SU-DHL-6 (cell line): ENCODE measurements around the gene HOXD4.

Source experiments
- H2AFZ ChIP-seq: fragments of 200-600 bp; sonication (generic); 2 replicates; pipeline ENCODE4 v1.6.1; 2014; ENCODE audit warnings: low read depth, mild to moderate bottlenecking, moderate library complexity, mixed read lengths, antibody characterized with exemption, low read length; ENCODE audit not compliant: severe bottlenecking
- H3F3A ChIP-seq: fragments of 200-600 bp; shearing (Covaris generic); 2 replicates; pipeline ENCODE4 v1.6.0; 2016; ENCODE audit warnings: antibody characterized with exemption, mild to moderate bottlenecking; ENCODE audit not compliant: insufficient read depth
- H3K27ac ChIP-seq: fragments of 200-600 bp; sonication (generic); 2 replicates; pipeline ENCODE4 v1.5.1; 2016; ENCODE audit warnings: low read depth, mild to moderate bottlenecking, low read length, moderate library complexity, mixed read lengths
- H3K27me3 ChIP-seq: fragments of 200-600 bp; sonication (generic), shearing (Covaris generic); 2 replicates; pipeline ENCODE4 v1.6.0; 2014; ENCODE audit warnings: mild to moderate bottlenecking, low read length
- H3K36me3 ChIP-seq: fragments of 200-600 bp; sonication (generic); 2 replicates; pipeline ENCODE4 v1.6.1; 2014; ENCODE audit warnings: mild to moderate bottlenecking, low read length, mixed read lengths
- H3K4me2 ChIP-seq: fragments of 300-600, 200-600 bp; shearing (Covaris generic), sonication (generic); 2 replicates; pipeline ENCODE4 v1.6.0; 2014; ENCODE audit warnings: low read length, low read depth, mild to moderate bottlenecking; ENCODE audit not compliant: poor library complexity, severe bottlenecking
- H3K4me3 ChIP-seq: fragments of 200-600 bp; sonication (generic); 2 replicates; pipeline ENCODE4 v1.5.1; 2014; ENCODE audit warnings: antibody characterized with exemption, low read length, mild to moderate bottlenecking, mixed read lengths; ENCODE audit not compliant: insufficient read depth, poor library complexity, severe bottlenecking
- H3K79me2 ChIP-seq: fragments of 200-600 bp; sonication (generic); 2 replicates; pipeline ENCODE4 v1.6.1; 2014; ENCODE audit warnings: mild to moderate bottlenecking, low read length, moderate library complexity; ENCODE audit not compliant: insufficient read depth
- H3K9ac ChIP-seq: fragments of 200-600 bp; sonication (generic); 2 replicates; pipeline ENCODE4 v1.7.0; 2014; ENCODE audit warnings: mild to moderate bottlenecking, low read length
- H3K9me2 ChIP-seq: fragments of 200-600 bp; sonication (generic); replicated peaks from 2 replicates; pipeline ENCODE4 v1.6.1; 2014; ENCODE audit warnings: low read length; ENCODE audit not compliant: insufficient read depth
- H3K9me3 ChIP-seq: fragments of 200-600 bp; sonication (generic); 2 replicates; pipeline ENCODE4 v1.6.1; 2014; ENCODE audit warnings: low read length, mixed read lengths; ENCODE audit not compliant: insufficient read depth
- H4K20me1 ChIP-seq: fragments of 200-600 bp; sonication (generic); 2 replicates; pipeline ENCODE4 v1.6.1; 2014; ENCODE audit warnings: low read depth, mild to moderate bottlenecking, antibody characterized with exemption, low read length, moderate library complexity, mixed read lengths
- EZH2phosphoT487 ChIP-seq: fragments of 200-600 bp; sonication (generic), shearing (Covaris generic); conservative IDR thresholded peaks from 2 replicates; pipeline ENCODE4 v1.6.1; 2018; ENCODE audit warnings: mild to moderate bottlenecking, antibody characterized with exemption, low read length, moderate library complexity, mixed read lengths
- TF ChIP-seq, protein P1 (sequence below): fragments of 200-600 bp; sonication (generic); IDR thresholded peaks from one replicate; pipeline ENCODE4 v1.5.1; 2017; ENCODE audit warnings: antibody characterized with exemption, mild to moderate bottlenecking, low read length, moderate library complexity; ENCODE audit not compliant: insufficient read depth, poor library complexity, severe bottlenecking

The HOXD4 gene

DNA sequence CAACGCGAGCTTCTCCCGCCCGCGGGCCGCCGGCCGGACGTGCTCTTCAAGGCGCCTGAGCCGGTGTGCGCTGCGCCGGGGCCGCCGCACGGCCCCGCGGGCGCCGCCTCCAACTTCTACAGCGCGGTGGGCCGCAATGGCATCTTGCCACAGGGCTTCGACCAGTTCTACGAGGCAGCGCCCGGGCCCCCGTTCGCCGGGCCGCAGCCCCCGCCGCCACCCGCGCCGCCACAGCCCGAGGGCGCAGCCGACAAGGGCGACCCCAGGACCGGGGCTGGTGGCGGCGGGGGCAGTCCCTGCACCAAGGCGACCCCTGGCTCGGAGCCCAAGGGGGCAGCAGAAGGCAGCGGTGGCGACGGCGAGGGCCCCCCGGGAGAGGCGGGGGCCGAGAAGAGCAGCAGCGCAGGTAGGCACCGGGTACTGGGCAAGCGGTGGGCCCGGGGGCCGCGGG lies 43.6 kb upstream of the HOXD4 start:
- no peak overlapping the region for H2AFZ ChIP-seq
- no peak overlapping the region for H3K27ac ChIP-seq
- no peak overlapping the region for H3K9ac ChIP-seq
- H3K9me3 ChIP-seq: no peaks in the 10 kb centered on the region
- no peaks in the 10 kb centered on the region for H3K79me2 ChIP-seq
- H3F3A ChIP-seq: no peaks in the 10 kb centered on the region
- H3K4me3 ChIP-seq: no peak overlapping the region
- no peak overlapping the region for H3K4me2 ChIP-seq
- H3K9me2 ChIP-seq: no peaks in the 10 kb centered on the region
- no peaks in the 10 kb centered on the region for H4K20me1 ChIP-seq
- no peaks in the 10 kb centered on the region for H3K27me3 ChIP-seq
- TF ChIP-seq EZH2phosphoT487: no peak
- TF ChIP-seq, protein P1, sequence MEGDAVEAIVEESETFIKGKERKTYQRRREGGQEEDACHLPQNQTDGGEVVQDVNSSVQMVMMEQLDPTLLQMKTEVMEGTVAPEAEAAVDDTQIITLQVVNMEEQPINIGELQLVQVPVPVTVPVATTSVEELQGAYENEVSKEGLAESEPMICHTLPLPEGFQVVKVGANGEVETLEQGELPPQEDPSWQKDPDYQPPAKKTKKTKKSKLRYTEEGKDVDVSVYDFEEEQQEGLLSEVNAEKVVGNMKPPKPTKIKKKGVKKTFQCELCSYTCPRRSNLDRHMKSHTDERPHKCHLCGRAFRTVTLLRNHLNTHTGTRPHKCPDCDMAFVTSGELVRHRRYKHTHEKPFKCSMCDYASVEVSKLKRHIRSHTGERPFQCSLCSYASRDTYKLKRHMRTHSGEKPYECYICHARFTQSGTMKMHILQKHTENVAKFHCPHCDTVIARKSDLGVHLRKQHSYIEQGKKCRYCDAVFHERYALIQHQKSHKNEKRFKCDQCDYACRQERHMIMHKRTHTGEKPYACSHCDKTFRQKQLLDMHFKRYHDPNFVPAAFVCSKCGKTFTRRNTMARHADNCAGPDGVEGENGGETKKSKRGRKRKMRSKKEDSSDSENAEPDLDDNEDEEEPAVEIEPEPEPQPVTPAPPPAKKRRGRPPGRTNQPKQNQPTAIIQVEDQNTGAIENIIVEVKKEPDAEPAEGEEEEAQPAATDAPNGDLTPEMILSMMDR: no peak
- no peaks in the 10 kb centered on the region for H3K36me3 ChIP-seq

DNA sequence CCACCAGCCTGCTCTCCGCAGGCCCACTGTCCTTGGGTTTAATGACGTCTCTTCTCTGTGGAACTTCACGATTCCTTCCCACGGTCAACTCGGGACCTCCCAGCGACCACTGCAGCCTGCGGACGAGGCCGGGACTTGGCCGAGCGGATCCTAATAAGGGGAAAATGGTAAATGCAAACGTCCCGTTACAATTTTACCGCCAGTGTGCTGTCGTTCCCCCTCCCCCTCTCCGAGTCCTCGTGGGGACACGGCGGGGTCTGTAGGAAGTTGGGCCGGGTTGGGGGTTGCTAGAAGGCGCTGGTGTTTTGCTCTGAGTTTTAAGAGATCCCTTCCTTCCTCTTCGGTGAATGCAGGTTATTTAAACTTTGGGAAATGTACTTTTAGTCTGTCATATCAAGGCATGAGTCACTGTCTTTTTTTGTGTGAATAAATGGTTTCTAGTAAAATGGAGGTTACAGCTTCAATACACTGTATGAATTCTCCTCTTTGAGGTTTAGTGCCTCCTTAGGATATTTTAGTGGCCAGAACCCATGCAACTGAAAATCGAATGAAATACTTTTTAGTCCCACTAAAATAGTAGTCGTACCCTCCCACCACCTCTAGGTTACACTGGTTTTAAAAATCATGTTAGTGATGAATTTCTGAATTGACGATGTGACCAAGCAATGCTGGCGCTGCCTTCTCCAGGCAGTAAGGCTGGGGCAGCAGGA lies 42.0 kb upstream of the HOXD4 start:
- TF ChIP-seq EZH2phosphoT487: no peak
- TF ChIP-seq, protein P1: no peak
- Histone ChIP-seq H3K36me3 (no peaks in the 10 kb centered on the region), H3K79me2 (no peaks in the 10 kb centered on the region), H3K4me3 (no peak overlapping the region), H3K27me3 (no peaks in the 10 kb centered on the region), H3K27ac (no peak overlapping the region), H3K9me2 (no peaks in the 10 kb centered on the region), H3K9ac (no peak overlapping the region), H2AFZ (no peak overlapping the region), H3K9me3 (no peaks in the 10 kb centered on the region), H4K20me1 (no peaks in the 10 kb centered on the region), H3F3A (no peaks in the 10 kb centered on the region), H3K4me2 (no peak overlapping the region)

DNA sequence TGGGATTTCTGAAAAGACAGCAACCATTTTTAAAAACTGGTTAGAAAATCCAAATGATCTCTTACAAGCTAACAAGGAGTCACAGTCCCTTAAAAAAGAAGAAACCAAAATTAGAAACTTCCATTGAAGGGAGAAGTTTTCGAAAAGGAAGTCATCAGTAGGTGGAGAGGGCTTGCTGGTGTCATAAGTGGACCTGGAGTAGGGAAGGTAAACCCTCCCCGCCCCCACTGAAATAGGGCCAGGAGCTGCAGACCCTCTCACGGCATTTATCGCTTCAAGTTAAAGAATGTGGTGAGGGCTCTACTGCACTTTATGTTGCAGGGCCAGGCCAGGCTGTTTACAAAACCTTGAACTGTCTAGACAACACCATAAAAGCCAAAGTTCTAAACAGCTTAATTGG lies 41.4 kb upstream of the HOXD4 start:
- no peaks in the 10 kb centered on the region for H4K20me1 ChIP-seq
- no peak overlapping the region for H3K27ac ChIP-seq
- no peaks in the 10 kb centered on the region for H3K9me2 ChIP-seq
- no peaks in the 10 kb centered on the region for H3K79me2 ChIP-seq
- H3K36me3 ChIP-seq: no peaks in the 10 kb centered on the region
- no peak overlapping the region for H3K4me3 ChIP-seq
- TF ChIP-seq, protein P1: no peak
- TF ChIP-seq EZH2phosphoT487: no peak
- H3K9me3 ChIP-seq: no peaks in the 10 kb centered on the region
- no peak overlapping the region for H2AFZ ChIP-seq
- no peaks in the 10 kb centered on the region for H3F3A ChIP-seq
- no peak overlapping the region for H3K9ac ChIP-seq
- H3K27me3 ChIP-seq: no peaks in the 10 kb centered on the region
- H3K4me2 ChIP-seq: no peak overlapping the region
